GM04504 (cell line): Measurements from ENCODE around the gene SFMBT2.
"Not testable (repeated sequence)": the region's sequence is repeated elsewhere in the genome, so short reads cannot be mapped to it uniquely, and the experiment has no call there.

Experiments used
- DNase-seq: peaks from one replicate; pipeline ENCODE4 v3.0.0-alpha.2; 2012; ENCODE audit warnings: low read depth

Gene SFMBT2

DNA sequence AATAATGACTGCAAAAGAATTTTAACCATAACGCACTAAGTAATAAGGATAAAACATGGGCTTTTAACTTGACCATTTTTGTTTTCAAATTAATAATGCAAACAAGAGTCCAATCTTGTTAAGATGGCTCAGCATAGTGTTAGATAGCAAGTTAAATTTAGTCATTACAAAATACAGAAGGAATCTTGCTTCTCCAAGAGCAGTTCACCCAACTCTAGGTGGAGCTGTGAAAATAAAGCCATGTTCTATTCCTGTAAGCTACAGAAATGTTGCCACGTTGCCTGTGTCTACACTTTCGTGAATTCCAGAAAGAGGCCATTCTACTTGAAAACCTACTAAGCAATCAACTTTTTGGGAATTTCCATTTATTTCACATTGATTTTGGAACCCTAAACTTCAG lies 191.9 kb downstream of the SFMBT2 start:
- DNase-seq = no peak

DNA sequence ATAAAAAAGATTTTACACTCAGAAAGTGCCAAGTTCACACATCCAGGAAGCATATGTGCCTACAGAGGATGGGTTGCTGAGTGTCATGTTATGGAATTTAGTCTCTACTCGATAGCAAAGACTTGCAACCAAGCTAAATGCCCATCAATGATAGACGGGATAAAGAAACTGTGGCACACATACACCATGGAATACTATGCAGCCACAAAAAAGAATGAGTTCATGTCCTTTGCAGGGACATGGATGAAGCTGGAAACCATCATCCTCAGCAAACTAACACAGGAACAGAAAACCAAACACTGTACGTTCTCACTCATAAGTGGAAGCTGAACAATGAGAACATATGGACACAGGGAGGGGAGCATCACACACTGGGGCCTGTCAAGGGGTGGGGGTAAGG lies 198.1 kb downstream of the SFMBT2 start:
- DNase-seq = not testable (repeated sequence)

DNA sequence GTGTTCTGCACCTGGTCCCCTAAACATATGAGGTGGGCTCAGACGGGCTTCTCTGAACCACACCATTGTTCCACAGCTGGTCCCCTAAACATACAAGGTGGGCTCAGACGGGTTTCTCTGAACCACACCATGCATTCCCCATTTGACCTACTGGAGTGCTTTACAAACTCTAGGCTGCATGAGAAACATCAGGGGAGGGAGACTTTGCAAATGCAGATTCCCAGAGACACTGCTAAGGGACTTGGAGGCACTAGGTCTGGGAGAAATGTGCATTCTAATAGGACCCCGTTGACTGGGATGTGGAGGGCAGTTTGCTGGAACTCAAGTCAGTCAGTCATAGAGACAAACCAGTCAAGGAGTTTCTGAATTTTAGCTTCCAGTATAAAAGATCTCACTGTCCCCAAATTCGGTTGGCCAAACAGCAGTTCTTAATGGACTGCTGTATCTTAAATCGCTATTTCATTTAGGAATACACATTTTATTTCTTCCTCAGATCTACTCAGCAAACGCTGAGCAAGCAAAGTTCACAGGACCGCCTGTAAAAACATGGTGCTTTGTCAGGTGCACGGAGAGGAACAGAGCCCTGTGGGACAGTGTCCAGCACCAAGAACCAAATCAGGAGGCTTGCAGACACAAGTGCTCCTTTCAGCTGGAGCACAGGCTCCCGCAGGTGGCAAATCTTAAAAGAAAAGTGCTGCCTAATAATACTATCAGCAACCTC lies 198.8 kb downstream of the SFMBT2 start:
- DNase-seq = no peak

DNA sequence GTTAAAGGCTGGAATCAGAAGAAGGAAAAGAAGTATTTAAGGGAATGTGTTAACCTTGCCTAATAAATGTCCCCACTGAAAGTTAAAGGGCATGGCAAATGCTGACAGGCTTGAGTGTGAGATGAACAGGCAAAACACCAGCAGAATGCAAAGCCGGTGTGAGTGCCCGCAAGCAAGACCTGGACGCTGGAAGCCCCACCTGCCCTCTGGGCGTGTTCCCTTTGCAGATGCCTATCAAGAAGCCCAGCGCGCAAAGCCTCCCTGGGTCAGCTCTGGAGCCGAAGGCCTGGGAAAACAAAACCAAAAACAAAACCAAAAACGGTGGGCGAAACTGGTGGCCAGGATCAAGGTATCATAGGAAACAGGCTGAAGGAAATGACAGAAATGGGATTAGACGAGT lies 200.3 kb downstream of the SFMBT2 start:
- no peak for DNase-seq

DNA sequence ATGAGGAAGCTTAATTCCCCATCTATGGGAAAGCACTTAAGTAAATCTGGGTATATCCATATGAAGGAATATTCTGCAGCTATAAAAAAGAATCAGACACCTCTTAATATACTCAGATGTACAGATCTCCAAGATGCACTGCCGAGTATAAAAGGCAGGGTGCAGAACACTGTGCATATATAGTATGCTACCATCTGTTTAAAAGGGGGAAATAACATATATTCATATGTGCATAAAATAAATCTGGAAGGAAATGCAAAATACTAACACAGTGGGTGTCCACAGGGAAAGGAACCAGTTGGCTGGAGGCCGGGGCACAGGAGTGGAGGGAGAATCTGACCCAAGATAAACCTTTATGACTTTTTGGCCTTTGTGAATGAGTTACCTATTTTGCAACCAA lies 201.4 kb downstream of the SFMBT2 start:
- no peak for DNase-seq

DNA sequence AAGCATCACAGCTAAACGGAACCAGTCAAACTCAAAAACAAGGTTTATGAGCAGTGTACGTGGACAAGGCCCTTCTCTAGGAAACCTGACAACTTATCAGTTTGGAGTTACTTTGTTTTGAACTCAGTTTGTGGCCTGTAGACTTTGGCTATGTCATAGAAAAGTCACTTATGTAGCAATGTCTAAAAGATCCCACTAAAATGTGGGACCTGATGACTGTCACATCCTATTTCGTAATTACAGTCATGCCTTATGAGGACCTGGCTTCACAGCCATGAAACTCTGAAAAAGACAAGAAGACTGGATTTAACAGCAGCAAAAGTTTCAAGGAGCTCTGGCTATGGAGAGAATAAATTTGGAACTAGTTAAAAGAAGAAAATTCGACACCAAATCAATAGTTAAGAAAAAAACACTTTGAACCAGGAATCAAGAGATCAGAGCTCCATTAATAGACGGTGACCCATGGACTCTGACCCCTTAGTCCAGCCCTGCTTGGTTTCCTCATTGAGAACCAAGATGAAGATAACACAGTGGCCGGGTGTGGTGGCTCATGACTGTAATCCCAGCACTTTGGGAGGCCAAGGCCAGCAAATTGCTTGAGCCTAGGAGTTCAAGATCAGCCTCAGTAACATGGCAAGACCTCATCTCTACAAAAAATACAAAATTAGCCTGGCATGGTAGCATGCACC lies 204.3 kb downstream of the SFMBT2 start:
- DNase-seq = no peak

DNA sequence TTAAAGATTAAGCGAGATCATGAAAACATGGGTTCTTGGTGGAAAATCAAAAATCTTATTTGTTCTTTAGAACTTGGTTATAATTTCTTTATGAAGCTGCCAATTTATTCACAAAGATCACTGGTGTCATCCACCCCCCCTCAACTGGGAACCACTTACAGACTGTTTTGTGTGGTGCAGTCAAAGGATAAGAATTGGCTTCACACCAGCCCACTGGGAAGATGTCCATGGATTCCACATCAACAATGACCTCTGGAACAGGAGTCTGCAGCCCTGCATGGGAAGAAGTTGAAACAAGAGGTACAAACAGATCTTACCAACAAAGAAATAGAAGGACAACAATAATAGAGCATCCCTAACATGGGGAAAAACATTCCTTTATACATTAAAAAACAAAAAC lies 205.2 kb downstream of the SFMBT2 start:
- no peak for DNase-seq

DNA sequence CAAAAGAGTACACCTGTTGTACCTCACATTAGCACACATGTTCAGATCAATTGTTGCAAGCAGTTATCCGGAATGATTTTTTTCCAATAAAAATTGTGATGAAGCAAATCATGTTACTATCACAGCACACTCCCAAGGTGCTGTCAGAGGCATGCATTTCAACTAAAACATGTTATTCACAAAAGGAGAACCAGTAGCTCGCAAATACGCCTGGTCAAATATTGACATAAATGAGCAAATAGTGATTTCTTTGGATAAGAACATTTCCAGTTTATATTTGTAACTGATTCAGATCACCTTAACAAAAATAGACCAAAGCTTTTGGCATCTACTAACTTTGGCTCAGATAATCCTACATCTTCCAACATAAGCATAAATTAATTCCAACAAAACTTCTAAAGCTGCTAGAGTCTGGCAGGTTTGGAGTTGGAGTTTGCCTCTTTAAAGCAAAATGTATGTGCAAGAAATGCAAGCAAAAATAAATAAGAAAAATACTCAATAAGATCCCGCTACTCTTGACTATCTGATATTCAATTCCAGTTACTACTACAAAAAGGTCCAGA lies 208.0 kb downstream of the SFMBT2 start:
- DNase-seq = no peak

DNA sequence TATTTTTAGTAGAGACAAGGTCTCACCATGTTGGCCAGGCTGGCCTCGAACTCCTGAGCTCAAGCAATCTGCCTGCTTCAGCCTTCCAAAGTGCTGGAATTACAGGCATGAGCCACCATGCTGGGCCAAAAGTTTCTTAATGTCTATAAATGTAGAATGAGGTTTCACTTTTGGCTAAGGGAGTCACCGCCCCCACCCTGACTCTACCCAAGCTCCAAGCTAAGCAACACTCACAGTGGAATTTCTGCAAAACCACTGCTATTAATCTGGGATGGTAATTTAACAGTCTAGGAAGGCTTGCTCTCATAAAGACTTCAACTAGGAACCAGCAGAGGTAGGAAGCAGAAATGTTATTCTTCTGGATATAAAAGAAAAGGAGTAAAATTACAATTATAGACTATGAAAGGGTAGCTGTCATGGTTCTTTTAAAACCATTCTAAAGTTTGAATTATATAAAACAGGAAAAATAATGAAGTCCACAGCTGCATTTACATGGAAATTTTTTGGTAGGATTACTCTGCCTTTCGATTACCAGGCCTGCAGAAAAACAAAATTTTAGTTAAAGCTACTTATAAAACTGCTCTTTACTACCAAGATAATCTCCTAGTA lies 211.6 kb downstream of the SFMBT2 start:
- peak; percentile 35 for DNase-seq

DNA sequence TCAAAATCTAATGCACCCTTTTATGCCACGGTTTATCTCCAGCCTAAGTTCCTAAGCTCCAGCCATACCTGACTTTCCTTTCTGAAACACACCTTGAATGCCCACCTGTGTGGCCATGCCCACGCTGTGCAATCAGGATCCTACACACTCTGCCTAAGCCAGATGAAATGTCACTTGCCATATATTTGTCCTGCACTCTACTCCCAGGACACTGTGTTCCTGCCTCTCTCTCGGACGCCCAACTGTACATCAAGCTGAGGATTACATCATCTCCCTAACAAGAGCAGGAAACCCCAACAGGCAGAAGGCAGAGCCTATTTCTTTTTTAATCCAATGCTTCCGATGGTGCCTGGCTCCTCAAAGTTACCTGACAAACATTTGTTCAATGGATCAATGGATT lies 214.6 kb downstream of the SFMBT2 start:
- DNase-seq = no peak

DNA sequence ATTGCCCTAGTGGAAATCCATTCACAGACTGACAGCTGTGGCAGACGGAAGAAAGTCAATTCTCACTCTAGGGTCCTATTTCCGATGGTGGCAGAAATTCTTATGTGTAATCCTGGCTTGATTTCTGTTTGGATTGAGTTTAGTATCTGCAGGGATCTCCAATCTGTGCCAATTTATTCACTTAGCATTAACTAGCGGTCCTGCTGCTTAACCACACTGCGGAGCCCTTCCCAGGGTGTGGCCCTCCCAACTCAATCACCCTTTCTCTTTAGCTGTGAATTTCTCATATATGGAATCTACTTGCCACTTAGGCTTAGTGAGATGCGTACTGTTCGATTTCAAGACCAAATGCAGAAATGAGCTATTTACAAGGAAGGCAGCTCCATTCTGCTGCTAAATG lies 215.7 kb downstream of the SFMBT2 start:
- no peak for DNase-seq

DNA sequence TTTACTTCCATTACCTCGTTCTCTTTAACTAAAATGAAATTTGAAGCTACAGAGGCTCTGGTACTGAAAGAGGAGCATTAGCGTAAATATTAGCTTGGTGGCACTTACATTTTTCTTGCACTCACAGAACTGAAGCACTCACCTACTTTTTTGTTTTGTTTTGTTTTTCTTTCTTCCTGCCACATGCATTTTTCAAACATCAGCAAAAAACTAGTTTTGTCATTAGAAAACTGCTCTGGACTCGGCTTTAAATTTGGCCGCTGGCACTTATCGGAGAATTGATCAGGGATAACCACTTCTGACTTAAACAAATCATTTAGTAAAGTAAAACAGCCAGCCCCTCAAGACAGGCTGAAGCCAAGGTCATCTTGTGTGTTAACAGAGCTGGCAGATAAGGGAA lies 216.3 kb downstream of the SFMBT2 start:
- no peak for DNase-seq

DNA sequence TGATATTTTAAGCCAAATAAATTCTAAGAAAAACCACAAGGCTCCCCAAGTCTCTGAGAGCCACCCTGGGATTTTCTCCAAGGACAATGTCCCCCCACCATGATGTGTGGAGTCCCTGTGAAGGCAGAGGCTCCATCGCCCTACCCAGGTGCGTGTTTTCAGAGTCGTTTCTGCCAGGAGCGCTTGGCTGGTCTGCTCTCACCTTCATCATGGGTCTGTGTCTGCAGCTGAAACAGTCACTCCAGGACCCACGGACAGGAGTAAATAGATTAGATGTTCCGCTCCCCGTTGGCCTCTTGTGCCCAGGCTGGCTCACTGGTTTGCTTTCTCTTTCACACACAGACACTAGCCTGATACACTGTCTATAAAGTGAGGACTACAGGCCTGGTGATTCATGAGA lies 217.5 kb downstream of the SFMBT2 start:
- no peak for DNase-seq

DNA sequence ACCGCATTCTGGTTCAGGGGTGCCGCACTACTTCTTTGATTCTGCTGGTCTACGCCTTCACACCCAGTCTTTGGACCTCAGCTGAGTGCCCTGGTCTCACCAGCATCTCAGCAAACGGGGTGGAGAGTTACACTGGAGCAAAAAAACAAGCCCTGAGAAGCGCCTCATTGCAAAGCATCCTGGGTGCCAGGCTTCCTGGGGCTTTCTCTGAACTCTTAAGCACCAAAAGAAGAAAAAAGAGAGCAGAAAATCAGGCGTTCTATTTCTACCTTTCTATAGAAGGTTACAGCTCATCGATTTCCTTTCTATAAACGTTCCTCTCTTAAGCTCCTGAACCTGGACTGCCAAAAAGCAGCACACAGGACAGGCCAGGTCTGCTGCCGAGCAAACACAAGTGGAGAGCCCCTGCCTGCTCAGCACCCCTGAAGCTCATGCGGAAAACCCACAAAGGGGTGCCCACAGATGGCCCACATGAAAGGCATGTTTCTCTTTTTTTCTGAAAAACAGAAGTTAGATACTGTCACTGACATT lies 217.9 kb downstream of the SFMBT2 start:
- no peak for DNase-seq

DNA sequence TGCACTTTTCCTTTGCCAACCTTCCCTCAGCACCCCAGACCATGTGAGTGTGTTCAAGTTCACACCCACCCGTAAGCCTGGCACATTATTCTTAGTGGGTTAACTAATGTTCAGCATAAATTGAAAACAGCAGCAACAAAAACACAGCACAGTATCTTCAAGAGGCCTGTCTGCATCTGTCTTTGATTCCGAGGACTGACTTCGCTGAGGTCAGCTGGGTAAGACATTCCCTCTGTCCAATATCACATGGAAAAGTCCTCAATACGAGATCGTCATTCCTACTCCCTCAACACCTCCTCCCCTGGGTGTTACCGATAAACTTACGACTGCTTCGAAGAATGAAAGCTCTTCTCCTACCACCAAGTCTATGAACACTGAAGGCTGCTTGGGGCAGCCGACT lies 218.8 kb downstream of the SFMBT2 start:
- no peak for DNase-seq

DNA sequence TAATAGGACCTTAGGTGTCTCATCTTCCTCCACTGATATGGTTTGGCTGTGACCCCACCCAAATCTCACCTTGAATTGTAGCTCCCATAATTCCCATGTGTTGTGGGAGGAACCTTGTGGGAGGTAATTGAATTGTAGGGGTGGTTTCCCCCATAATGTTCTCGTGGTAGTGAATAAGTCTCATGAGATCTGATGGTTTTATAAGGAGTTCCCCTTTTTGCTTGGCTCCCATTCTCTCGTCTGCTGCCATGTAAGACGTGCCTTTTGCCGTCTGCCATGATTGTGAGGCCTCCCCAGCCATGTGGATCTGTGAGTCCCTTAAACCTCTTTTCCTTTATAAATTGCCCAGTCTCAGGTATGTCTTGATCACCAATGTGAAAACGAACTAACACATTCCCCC lies 220.1 kb downstream of the SFMBT2 start:
- DNase-seq = not testable (repeated sequence)

DNA sequence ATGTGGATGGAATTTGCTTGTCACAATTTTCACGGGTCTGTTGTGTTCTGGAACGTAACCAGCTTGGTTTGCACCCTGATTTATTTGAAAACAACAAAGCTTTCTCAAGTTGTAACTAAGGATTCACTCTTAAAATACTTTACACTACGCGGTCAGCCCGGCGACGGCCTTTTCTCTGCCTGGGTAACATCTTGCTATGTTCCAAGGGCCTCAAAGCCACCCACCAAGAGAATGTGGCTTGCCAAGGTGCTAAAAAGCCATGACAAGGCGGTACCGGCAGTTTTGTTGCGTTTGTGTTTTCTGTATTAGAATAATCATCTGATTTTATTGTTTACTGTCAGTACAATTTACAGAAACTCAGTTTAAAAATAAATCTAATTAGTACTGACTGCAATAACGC lies 220.9 kb downstream of the SFMBT2 start:
- DNase-seq = no peak

DNA sequence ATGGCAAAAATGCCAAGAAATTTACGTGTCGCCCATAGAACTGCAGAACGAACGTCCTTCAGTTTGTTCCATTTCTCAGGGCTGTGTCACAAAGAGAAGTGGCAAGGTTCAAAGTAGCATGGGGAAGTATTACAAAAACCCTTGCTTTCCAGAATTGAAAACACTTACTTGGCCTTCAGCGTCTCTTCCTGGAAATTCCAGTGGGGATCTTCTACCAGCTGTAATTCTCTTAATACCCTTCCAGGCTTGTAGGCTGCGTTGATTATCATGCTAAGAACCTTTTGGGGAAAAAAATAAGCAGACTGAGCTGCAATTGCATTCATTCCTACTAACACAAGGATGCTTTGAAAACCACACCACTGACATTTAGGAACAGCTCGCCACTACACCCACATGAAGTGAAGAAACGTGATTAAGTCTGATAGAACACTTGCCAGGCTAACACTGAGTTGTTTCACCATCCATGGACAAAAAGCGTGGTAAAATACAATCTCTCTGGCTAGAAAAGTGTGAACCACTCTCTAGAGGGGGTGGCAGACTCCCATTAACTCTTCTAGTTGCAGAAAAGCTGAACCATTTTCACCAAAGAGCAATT lies 222.3 kb downstream of the SFMBT2 start:
- DNase-seq = no peak

DNA sequence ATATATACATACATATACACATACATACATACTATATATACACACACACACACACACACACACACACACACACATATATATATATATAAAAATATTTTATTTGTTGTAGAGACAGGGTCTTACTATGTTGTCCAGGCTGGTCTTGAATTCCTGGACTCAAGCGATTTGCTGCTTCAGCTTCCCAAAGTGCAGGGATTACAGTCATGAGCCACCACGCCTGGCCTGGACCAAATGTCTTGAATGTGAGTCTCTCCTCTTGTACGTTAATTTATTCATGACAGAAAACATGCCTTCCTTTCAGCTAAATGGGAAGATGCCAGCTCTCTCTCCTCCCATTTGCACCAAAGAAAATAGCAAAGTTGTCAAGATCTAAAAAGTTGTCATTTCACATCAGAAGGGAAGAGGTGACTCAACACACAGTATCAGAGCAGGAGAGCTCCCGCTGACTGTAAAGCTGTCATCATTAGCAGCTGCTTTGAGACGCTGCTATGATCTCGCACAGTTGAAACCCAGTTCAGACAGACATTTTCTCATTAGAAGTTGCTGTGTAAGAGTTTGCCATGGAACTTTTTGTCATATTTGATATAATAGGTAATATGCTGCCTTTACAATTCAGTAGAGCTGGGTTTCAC lies 224.3 kb downstream of the SFMBT2 start:
- DNase-seq = no peak

DNA sequence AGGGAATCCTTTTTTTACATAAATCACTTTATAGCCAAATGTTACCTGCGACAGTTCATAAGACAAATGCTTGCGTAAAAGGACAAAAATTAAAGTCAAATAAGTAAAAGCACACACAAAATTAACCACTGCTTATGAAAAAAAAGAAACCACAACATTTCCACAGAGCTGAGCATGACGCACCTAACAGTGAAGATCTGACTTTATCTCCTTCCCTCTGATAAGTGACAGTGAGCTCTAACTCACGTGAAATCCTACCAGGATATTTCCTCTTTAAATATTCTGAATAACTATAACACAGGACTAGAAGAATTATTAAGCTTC lies 225.5 kb downstream of the SFMBT2 start:
- no peak for DNase-seq

DNA sequence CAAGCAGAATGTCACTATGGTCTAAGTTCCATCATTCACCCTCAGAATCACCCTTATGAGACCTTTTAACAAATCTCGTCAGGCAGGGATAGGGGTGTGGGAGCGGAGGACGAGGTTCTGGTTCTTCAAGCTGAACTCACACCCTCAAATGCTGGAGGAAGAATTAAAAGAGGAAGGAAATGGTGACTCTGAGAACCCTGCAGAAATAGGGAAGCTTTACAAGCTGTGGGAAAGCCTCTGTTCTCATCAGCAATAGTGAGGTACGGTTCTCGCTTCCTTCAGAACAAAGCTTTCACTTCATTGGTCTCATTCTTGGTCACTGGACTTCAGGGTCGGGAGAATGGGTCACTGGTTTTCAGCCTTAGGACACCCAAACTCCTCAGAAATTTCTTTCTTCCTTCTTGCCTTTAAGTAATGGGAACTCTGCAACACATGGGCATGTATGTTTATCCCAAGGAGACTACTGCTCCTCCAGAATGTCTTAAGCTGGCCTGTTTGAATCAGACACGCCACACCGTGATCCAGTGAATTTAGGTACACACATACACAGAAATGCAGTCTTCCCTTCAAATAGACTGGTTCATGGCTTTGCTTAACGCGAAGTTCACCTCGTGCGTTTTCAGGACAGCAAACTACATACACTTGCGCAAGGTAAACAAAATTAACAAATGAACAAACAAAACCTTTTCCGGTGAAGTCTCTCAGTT lies 226.0 kb downstream of the SFMBT2 start:
- DNase-seq = no peak

DNA sequence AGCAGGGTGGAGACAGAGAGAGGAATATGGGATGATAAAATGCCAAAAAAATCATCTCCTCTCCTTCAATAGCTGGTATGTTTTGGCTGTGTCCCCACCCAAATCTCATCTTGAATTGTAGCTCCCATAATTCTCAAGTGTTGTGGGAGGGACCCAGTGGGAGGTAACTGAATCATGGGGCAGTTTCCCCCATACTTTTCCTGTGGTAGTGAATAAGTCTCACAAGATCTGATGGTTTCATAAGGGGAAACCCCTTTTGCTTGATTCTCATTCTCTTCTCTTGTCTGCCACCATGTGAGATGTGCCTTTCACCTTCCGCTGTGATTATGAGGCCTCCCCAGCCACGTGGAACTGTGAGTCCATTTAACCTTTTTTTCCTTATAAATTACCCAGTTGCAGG lies 226.7 kb downstream of the SFMBT2 start:
- not testable (repeated sequence) for DNase-seq
